Calu3 (cell line): ENCODE data around the gene LSR. TPM values are rescaled to one million over a fixed set of nuclear protein-coding genes. Genes with fewer than 3 reads are reported as not detected.

Experiments used
- BruUV-seq: library from RNA; stranded (reverse); fragments of 400-500 nt; replicated peaks from 2 replicates; lab custom pipeline; 2021; lab: Mats Ljungman, UMichigan
- CTCF ChIA-PET: fragments of 300-600 bp; sonication (Branson Sonifier 250); formaldehyde crosslinking; loops from one replicate; lab custom pipeline; 2022; ENCODE audit warnings: antibody characterized with exemption; lab: Charles Lee
- DNase-seq: peaks from one replicate; pipeline ENCODE4 v3.0.0; 2022
- H3K27ac Mint-ChIP-seq: one replicate; pipeline ENCODE4 v1.8.0; 2022; ENCODE audit warnings: mixed read lengths; ENCODE audit not compliant: unreplicated experiment
- H3K27me3 Mint-ChIP-seq: one replicate; pipeline ENCODE4 v1.8.0; 2022; ENCODE audit warnings: mixed read lengths; ENCODE audit not compliant: unreplicated experiment
- H3K36me3 Mint-ChIP-seq: one replicate; pipeline ENCODE4 v1.8.0; 2022; ENCODE audit warnings: mild to moderate bottlenecking, moderate library complexity, mixed read lengths; ENCODE audit not compliant: insufficient read depth, unreplicated experiment
- H3K4me1 Mint-ChIP-seq: one replicate; pipeline ENCODE4 v1.8.0; 2022; ENCODE audit warnings: mild to moderate bottlenecking, low read depth, mixed read lengths; ENCODE audit not compliant: unreplicated experiment
- H3K4me3 Mint-ChIP-seq: one replicate; pipeline ENCODE4 v1.8.0; 2022; ENCODE audit warnings: mild to moderate bottlenecking, low read depth, moderate library complexity, mixed read lengths; ENCODE audit not compliant: unreplicated experiment
- H3K9me3 Mint-ChIP-seq: one replicate; pipeline ENCODE4 v1.8.0; 2022; ENCODE audit warnings: low read depth, mixed read lengths; ENCODE audit not compliant: unreplicated experiment
- CTCF ChIP-seq: fragments of 200-600 bp; IDR thresholded peaks from one replicate; pipeline ENCODE4 v1.8.0; 2022; ENCODE audit warnings: antibody characterized with exemption; ENCODE audit not compliant: unreplicated experiment
- intact Hi-C: fragments of 100-400 bp; cut with micrococcal nuclease; formaldehyde crosslinking; loops from one replicate; pipeline ENCODE4 v1.10.0; 2022; ENCODE audit not compliant: unreplicated experiment
- total RNA-seq: library from RNA; stranded (reverse); gene quantifications from 2 replicates; pipeline ENCODE4 v1.2.3, GENCODE V29; 2022

The LSR gene
- total RNA-seq, 1 experiment from 2014 or later = 494 TPM

GRCh38 chr19:35310811-35311465 is 62.1 kb downstream of the LSR start:
- Mint-ChIP-seq H3K4me1 (peaks cover 31% of the 10 kb centered on the region), H3K27me3 (no peaks in the 10 kb centered on the region), H3K4me3 (no peak overlapping the region), H3K36me3 (no peaks in the 10 kb centered on the region), H3K27ac (no peak overlapping the region), H3K9me3 (no peaks in the 10 kb centered on the region)
- intact Hi-C loops = no loop called here
- TF ChIP-seq CTCF = no peak
- no peak for DNase-seq
- CTCF ChIA-PET = interaction anchor here (0.7 kb wide), 1 partner anchor 201 kb away, joined by 6 read pairs; no protein-coding TSS in a partner anchor
- BruUV-seq = no TSS peak

- Mint-ChIP-seq H3K9me3 (no peaks in the 10 kb centered on the region), H3K36me3 (no peaks in the 10 kb centered on the region), H3K27ac (no peak overlapping the region), H3K27me3 (no peaks in the 10 kb centered on the region), H3K4me3 (no peak overlapping the region), H3K4me1 (peaks cover 26% of the 10 kb centered on the region)
- intact Hi-C loops = no loop called here
- CTCF ChIA-PET = interaction anchor here (0.6 to 1.2 kb wide), 3 partner anchors 11 to 183 kb away, joined by 4 to 6 read pairs (median 4); no protein-coding TSS in a partner anchor
- DNase-seq = no peak
- TF ChIP-seq CTCF = no peak
- no TSS peak for BruUV-seq
Observed at GRCh38 chr19:35311901-35312665, 63.3 kb downstream of the LSR start.

- H3K9me3 Mint-ChIP-seq = no peaks in the 10 kb centered on the region
- H3K36me3 Mint-ChIP-seq = peaks cover 4% of the 10 kb centered on the region
- TF ChIP-seq CTCF = no peak
- DNase-seq = peak; percentile 39
- H3K27me3 Mint-ChIP-seq = no peaks in the 10 kb centered on the region
- intact Hi-C loops = no loop called here
- H3K27ac Mint-ChIP-seq = peak overlapping the region; percentile 31
- H3K4me1 Mint-ChIP-seq = peaks cover 38% of the 10 kb centered on the region
- no peak overlapping the region for H3K4me3 Mint-ChIP-seq
- BruUV-seq = no TSS peak
- CTCF ChIA-PET = interaction anchor here (0.6 kb wide), 1 partner anchor 543 kb away, joined by 3 read pairs; the partner anchor contains the start of gene KIRREL2
Observed at GRCh38 chr19:35313587-35313986, 64.8 kb downstream of the LSR start.

GRCh38 chr19:35314031-35314430 is 65.2 kb downstream of the LSR start:
- Mint-ChIP-seq H3K36me3 (peaks cover 8% of the 10 kb centered on the region), H3K4me1 (peaks cover 42% of the 10 kb centered on the region), H3K27ac (no peak overlapping the region), H3K4me3 (no peak overlapping the region), H3K9me3 (no peaks in the 10 kb centered on the region), H3K27me3 (no peaks in the 10 kb centered on the region)
- no peak for DNase-seq
- CTCF ChIA-PET = no interaction called here
- no peak for TF ChIP-seq CTCF
- intact Hi-C loops = no loop called here
- no TSS peak for BruUV-seq
